Effector CD4-positive, alpha-beta T cell (primary cell): ENCODE measurements around the gene CCDC7.
"Not testable (repeated sequence)": the region's sequence is repeated elsewhere in the genome, so short reads cannot be mapped to it uniquely, and the experiment has no call there.

Experiments used
- DNase-seq: peaks from one replicate; pipeline ENCODE4 v3.0.0-alpha.2; 2020

Gene CCDC7

DNA sequence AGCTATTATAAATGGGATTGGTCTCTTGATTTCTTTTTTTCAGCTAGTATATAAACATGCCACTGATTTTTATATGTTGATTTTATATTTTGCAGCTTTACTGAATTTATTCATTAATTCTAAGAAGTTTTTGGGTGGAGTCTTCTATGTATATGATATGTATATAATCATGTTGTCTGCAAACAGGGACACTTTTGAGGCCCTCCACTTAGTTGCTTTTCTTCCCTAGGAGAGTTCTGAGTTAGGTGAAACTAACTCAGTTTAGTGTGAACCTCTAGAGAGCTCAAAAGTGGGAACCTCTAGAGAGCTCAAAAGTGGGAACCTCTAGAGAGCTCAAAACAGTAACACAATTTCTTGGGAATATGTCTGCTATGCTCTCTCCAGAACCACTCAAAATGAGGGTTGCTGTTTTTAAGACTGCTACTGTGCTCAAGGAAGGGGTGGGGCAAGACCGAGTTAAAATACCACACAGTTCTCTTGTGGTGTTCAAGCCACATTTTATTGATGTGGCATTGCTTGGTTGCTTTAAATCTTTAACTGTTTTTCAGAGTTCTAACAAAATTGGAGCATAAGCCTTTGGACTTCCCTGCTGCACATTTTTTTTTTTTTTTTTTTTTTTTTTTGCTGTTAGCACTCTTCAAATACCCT lies 13.2 kb downstream of the CCDC7 start:
- DNase-seq = peak; percentile 41

DNA sequence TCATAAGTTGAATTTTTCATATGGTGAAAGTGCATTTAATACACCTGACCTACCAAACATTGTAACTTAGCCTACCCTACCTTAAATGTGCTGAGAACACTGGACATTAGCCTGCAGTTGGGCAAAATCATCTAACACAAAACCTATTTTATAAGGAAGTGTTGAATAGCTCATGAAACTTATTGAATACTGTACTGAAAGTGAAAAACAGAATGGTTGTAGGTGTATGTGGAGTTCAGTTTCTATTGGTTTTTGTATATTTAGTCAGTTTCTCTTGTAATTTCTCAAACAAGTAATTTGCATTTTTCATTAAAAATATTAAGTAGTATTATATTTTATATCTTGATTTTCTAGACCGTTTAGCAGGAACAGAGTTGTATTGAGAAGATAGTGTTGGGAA lies 15.3 kb downstream of the CCDC7 start:
- no peak for DNase-seq

DNA sequence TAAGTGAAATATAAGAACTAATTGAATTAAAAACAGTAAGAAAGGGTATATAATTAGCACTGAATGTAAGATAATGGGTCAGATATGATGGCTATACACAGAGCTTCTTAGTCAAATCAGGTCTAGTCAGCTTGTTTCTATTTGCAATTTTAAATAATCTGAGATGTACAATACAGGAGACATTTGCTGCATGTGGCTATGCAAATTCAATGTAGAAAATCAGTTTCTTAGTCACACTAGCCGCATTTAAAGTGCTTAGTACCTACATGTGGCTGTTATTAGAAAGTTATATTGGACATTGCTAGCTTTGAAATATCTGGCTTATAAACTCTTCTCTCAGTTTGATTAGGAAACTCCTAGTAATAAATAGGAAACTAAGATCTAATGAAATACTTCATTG lies 25.3 kb downstream of the CCDC7 start:
- no peak for DNase-seq

DNA sequence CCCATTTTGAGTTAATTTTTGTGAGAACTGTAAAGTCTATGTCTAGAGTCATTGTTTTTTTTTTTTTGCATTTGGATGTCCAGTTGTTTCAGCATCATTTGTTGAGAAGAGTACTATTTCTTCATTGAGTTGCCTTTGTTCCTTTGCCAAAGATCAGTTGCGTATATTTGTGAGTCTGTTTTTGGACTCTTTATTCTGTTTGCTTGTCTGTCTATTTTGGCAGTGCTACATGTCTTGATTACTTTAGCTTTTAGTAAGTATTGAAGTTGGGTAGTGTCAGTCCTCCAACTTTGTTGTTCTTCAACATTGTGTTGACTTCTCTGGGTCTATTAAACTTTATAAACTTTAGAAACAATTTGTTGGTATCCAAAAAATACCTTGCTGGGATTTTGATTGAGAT lies 31.6 kb downstream of the CCDC7 start:
- no peak for DNase-seq

DNA sequence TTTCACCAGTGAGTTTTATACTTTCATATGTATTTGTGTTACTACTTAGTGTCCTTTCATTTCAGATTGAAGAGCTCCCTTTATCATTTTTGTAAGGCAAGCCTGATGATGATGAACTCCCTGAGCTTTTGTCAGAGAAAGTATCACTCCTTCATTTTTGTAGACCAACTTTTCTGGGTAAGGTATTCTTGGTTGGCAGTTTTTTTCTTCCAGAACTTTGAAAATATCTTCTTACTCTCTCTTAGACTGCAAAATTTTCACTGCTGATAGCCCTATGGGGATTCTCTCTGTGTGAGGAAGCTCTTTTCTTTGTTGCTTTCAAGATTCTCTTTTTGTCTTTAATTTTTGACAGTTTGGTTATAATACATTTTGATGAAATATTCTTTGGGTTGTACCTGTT lies 35.7 kb downstream of the CCDC7 start:
- DNase-seq = no peak

DNA sequence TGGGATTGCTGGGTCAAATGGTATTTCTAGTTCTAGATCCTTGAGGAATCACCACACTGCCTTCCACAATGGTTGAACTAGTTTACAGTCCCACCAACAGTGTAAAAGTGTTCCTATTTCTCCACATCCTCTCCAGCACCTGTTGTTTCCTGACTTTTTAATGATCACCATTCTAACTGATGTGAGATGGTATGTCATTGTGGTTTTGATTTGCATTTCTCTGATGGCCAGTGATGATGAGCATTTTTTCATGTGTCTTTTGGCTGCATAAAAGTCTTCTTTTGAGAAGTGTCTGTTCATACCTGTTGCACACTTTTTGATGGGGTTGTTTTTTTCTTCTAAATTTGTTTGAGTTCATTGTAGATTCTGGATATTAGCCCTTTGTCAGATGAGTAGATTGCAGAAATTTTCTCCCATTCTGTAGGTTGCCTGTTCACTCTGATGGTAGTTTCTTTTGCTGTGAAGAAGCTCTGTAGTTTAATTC lies 37.1 kb downstream of the CCDC7 start:
- DNase-seq = not testable (repeated sequence)

DNA sequence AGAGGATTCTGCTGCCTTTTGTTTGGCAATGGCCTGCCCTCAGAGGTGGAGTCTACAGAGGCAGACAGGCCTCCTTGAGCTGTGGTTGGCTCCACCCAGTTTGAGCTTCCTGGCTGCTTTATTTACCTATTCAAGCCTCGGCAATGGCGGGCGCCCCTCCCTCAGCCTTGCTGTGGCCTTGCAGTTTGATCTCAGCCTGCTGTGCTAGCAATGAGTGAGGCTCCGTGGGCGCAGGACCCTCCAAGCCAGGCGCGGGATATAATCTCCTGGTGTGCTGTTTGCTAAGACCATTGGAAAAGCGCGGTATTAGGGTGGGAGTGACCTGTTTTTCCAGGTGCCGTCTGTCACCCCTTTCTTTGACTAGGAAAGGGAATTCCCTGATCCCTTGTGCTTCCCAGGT lies 42.1 kb downstream of the CCDC7 start:
- not testable (repeated sequence) for DNase-seq

DNA sequence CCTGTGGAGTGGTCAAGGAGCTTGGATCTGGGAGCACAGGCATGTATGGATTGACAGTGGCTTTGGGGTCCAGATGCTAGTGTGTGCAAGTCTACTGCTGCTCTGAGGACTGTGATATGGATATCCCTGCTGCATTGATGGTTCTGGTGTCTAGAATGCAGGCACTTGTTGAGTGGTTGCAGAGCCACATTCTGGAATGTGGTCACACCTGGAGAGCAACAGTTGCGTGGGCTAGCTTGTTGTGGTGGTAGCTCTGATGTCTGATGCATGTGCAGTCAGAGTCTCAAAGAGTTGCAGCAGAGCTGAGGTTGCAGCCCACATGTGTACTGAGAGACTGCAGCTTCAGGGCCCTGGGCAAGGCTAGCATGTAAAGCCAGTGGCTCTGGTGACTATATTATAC lies 43.2 kb downstream of the CCDC7 start:
- DNase-seq = no peak

DNA sequence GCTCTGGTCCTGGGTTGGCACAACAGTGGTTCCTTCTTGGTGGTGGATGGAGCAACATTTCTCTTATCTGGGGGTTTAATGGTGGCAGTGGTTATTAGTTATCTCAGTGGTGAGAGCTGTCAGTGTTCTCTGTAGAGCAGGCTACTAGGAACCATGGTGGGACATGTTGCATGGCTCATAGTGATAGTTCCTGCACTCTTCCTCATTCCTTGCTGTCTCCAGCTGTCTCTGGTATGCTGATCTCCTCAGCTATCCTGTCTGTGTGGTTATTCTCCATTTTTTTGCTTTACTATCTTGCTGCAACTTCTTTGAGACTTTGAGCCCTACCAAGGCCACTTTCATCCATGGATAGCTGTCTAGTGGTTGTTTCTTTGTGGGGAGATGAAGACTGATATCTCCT lies 44.0 kb downstream of the CCDC7 start:
- DNase-seq = no peak

DNA sequence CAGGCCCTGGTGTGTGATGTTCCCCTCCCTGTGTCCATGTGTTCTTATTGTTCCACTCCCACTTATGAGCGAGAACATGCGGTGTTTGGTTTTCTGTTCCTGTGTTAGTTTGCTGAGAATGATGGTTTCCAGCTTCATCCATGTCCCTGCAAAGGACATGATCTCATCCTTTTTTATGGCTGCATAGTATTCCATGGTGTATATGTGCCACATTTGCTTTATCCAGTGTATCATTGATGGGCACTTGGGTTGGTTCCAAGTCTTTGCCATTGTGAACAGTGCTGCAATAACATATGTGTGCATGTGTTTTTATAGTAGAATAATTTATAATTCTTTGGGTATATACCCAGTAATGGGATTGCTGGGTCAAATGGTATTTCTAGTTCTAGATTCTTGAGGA lies 48.6 kb downstream of the CCDC7 start:
- not testable (repeated sequence) for DNase-seq

DNA sequence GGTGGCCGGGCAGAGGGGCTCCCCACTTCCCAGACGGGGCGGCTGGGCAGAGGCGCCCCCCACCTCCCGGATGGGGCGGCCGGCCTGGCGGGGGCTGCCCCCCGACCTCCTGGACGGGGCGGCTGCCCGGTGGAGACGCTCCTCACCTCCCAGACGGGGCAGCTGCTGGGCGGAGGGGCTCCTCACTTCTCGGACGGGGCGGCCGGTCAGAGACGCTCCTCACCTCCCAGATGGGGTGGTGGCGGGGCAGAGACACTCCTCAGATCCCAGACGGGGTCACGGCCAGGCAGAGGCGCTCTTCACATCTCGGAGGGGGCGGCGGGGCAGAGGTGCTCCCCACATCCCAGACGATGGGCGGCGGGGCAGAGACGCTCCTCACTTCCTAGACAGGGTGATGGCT lies 54.2 kb downstream of the CCDC7 start:
- DNase-seq = not testable (repeated sequence)

DNA sequence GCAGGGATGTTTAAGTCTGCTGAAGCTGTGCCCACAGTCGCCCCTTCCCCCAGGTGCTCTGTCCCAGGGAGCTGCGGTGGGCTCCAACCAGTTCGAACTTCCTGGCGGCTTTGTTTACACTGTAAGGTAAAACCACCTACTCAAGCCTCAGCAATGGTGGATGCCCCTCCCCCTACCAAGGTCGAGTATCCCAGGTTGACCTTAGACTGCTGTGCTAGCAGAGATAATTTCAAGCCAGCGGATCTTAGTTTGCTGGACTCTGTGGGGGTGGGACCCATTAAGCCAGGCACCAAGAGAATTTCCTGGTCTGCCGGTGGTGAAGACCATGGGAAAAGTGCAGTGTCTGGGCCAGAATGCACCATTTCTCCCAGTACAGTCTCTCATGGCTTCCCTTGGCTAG lies 56.0 kb downstream of the CCDC7 start:
- no peak for DNase-seq

DNA sequence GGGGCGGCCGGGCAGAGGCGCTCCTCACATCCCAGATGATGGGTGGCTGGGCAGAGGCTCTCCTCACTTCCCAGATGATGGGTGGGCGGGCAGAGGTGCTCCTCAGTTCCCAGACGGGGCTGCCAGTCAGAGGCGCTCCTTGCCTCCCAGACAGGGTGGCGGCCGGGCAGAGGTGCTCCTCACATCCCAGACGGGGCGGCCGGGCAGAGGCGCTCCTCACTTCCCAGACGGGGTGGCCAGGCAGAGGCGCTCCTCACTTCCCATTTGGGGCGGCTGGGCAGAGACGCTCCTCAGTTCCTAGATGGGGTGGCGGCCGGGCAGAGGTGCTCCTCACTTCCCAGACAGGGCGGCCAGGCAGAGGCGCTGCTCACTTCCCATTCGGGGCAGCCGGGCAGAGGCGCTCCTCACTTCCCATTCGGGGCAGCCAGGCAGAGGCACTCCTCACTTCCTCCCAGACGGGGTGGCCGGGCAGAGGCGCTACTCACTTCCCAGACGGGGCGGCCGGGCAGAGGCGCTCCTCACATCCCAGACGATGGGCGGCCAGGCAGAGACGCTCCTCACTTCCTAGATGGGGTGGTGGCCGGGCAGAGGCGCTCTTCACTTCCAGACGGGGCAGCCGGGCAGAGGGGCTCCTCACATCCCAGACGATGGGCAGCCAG lies 60.0 kb downstream of the CCDC7 start:
- DNase-seq = not testable (repeated sequence)

DNA sequence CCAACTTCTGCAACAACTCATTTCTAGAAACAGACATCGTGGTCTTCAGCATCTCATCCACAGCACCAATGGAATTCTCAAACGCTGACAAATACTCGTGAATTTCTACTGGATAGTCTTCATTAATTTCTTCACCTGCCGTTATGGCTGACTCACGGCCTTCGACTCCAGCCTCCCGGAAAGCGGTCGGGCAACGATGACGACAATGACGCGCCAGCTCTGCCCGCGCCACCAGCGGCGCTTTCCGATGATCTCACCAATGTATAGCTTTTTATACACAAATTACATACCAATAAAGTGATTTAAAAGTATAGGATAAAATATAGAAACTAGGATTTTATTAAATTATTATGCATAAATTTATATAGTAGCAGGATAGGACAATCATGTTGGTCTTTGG lies 65.7 kb downstream of the CCDC7 start:
- no peak for DNase-seq

DNA sequence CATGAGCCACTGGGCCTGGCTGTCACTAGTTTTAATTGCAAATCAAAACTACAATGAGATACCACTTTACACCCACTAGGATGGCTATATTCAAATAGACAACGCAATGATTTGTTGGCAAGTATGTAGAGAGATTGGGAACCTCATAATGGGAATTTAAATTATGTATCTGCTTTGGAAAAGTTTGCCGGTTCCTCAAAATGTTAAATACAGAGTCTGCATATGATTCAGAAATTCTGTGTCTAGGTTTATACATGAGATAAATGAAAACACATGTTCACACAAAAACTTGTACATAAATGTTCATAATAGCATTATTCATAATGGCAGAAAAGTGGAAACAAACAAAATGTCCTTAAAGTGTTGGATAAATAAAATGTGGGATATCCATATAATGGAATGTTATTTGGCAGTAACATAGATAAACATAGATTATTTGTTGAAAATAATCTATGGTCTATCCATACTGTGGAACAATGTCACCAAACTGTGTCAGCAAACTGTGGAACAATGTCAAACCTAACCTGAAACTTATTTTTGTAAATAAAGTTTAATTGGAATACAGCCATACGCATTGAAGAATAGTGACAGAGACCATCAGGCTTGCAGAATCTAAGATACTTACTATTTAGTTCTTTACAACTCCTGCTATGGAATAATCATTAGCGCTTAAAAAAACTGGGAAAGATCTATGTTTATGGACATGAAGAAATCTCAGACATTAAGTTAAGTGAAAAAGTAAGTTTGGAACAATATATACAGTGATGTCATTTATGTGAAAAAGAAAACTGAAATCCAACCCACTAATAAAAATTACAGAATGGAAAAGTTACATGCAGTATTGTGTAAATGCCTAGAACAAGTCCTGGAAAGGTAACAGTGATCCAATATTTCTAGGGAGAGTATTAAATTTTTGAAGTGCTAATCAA lies 70.9 kb downstream of the CCDC7 start:
- no peak for DNase-seq

DNA sequence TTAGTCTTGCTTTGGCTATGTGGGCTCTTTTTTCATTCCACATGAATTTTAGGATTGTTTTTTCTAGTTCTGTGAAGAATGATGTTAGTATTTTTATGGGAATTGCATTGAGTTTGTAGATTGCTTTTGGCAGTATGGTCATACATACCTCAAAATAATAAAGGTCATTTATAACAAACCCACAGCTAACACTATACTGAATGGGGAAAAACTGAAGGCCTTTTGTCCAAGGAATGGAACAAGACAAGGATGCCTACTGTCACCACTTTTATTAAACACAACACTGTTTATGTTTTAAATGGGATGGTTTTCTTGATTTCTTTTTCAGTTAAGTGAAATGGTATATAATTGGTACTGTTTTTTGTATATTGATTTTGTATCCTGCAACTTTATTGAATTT lies 84.3 kb downstream of the CCDC7 start:
- DNase-seq = no peak

DNA sequence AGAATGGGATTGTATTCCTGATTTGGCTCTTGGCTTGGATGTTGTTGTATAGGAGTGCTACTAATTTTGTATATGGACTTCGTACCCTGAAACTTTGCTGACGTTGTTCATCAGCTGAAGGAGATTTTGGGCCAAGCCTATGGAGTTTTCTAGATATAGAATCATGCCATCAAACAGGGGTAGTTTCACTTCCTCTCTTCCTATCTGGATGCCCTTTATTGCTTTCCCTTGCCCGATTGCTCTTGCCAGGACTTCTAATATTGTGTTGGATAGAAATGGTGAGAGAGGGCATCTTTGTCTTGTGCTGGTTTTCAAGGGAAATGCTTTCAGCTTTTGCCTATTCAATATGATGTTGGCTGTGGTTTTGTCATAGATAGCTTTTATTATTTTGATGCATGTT lies 92.3 kb downstream of the CCDC7 start:
- DNase-seq = no peak

DNA sequence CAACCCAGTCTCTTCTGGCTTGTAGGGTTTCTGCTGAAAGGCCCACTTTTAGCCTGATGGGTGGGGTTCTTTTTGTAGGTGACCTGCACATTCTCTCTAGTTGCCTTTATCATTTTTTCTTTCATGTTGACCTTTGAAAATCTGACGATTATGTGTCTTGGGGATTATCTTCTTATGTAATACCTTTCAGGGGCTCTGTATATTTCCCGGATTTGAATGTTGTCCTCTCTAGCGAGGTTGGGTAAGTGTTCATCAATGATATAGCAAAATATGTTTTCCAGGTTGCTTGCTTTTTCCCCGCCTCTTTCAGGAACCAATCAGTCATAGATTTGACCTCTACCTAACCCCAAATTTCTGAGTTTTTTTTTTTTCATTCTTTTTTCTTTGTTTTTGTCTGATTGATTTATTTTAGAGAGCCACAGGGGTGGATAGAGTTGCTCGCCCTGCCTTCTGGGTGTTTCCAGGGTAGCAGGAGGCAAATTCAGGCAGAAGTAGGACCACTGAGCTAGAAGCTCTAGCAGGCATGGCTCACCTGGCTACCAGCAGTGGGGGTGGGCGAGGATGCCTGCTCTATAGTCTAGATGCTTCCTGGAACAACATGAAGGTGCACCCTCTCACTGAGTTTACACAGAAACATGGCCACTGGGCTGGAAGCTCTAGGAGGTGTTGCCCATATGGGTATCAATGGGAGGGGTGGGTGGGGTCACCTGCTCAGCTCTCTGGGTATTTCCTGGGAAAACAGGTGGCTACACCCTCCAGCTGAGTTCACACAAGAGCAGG lies 94.9 kb downstream of the CCDC7 start:
- no peak for DNase-seq

DNA sequence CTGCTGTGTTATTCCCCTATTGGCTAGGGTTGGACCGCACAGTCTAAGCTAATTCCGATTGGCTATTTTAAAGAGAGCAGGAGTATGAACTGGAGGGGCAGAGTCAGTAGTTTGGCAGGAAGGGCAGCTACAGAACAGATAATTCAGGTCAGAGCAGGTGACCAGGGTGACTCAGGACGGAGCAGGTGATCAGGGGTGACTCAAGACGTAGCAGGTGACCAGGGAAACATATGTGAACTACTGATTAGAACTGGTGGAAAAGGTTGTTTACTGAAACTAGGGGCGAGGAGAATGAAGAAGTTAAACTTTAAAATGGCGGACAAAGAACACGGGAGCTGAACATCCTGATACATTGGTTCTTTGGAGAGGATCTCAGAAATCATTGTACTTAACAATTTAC lies 102.3 kb downstream of the CCDC7 start:
- no peak for DNase-seq

DNA sequence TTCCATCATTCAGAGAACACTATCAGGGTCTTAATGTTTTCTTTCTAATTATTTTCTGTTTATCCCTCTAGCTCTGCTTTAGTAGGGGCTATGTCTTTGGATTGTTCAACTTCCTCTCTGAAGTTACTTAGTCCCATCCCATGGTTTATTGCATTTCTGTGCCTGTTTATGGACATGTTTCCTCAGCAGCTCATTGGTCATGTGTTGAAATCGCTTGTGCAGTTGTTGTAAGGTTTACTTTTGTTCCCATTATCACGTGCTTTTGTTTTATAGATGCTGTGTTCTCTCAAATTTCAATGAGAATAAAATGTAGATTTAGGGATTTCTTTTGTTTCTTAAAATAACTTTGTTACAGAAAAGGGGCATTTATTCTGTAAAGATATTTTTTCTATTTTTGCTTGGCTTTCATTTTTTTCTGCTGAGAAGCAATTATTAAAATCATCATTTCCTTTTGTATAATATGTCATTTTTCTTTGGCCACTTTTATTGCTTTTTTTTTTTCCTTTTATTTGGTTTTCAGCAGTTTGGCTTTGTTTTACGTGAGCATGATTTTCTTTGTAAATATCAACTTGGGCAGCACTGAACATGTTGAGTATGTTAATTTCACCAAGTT lies 110.9 kb downstream of the CCDC7 start:
- no peak for DNase-seq

DNA sequence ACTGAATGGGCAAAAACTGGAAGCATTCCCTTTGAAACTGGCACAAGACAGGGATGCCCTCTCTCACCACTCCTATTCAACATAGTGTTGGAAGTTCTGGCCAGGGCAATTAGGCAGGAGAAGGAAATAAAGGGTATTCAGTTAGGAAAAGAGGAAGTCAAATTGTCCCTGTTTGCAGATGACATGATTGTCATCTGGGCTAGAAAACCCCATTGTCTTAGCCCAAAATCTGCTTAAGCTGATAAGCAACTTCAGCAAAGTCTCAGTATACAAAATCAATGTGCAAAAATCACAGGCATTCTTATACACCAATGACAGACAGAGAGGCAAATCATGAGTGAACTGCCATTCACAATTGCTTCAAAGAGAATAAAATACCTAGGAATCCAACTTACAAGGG lies 116.8 kb downstream of the CCDC7 start:
- DNase-seq = not testable (repeated sequence)

DNA sequence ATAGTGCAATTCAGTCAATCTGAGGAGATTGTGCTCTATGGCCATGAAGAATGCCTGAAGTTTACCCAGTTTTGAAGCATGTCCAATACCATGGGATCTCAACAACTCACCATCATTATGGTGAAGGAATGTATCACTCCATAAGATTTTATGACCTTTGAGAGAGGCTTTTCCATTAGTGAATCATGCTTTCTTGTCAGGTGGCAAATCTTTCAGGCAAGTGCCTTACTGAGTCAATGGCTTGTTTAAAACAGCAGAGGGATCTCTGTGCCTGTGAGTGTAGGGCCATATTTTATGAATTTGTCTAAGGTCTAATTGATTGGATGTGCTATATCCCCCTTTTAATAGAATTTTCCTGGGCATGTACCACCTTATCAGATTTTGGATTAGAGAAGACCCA lies 131.5 kb downstream of the CCDC7 start:
- DNase-seq = no peak
